Stimulated activated CD8-positive, alpha-beta memory T cell treated with anti-CD3 and anti-CD28 coated beads, Interleukin-15, amount 100 ng/mL, for 1 hour (primary cell): ENCODE measurements around the gene IRGQ.
"Not testable (repeated sequence)": the region's sequence is repeated elsewhere in the genome, so short reads cannot be mapped to it uniquely, and the experiment has no call there.

ENCODE experiments used
- DNase-seq: peaks from one replicate; pipeline ENCODE4 v3.0.0-alpha.2; 2020; ENCODE audit warnings: low read depth

IRGQ gene

DNA sequence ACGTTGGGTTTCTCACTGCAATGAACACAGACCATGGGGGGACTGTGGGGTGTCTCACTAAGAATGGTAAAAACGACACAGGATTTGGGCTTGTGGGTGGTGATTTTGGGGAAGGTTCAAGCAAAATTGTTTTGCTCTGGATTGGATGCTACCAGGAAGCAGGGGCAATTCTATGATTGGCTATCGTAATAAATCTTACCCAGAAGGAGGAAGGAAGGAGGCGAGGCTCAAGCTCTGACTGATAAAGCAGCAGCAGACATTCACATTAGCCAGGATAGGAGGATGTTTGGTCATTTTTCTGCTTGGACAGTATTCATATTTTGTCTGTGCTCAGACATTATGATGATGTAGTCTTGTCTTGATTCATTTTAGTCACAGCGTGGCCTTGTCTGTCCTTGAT, 1.9 kb upstream of the IRGQ start:
- no peak for DNase-seq

DNA sequence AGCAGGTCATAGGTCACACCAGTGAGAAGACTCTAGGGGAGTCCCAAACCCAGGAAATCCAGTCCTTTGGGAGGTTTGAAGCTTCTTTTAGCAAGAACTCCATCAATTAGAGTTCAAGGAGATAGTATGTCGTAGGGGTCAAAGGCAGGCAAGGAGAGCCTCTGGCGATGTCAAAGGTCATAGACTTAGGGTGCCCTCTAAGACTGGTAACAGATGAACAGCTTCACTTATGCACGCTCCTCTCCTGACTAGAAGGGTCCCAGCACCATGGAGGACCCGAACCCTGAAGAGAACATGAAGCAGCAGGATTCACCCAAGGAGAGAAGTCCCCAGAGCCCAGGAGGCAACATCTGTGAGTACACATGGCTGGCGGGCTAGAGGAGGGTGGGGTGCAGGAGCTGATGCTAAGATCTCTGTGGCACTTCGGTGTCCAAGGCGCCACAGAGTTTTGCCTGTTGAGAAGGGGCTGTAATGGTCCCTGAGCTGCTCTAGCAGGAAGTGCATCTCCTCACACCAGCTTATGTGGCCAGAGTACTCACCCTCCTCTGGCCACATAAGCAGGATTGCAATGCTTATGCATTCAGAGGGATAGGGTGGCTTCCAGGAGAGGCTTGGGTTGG, 1.0 kb upstream of the IRGQ start:
- DNase-seq: no peak

DNA sequence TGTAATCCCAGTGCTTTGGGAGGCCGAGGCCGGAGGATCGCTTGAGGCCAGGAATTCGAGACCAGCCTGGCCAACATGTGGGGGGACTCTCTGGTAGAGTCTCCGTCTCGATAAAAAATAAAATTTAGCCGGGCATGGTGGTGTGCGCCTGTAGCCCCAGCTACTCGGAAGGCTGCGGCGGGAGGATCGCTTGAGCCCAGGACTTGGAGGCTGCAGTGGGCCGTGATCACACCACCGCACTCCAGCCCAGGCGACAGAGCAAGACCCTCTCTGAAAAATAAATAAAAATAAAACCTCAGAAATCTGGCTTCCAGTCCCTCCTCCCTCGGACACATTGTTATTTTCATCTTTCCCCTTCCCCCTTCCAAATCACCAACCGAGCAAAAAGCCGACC, 332 bp downstream of the IRGQ start:
- no peak for DNase-seq

DNA sequence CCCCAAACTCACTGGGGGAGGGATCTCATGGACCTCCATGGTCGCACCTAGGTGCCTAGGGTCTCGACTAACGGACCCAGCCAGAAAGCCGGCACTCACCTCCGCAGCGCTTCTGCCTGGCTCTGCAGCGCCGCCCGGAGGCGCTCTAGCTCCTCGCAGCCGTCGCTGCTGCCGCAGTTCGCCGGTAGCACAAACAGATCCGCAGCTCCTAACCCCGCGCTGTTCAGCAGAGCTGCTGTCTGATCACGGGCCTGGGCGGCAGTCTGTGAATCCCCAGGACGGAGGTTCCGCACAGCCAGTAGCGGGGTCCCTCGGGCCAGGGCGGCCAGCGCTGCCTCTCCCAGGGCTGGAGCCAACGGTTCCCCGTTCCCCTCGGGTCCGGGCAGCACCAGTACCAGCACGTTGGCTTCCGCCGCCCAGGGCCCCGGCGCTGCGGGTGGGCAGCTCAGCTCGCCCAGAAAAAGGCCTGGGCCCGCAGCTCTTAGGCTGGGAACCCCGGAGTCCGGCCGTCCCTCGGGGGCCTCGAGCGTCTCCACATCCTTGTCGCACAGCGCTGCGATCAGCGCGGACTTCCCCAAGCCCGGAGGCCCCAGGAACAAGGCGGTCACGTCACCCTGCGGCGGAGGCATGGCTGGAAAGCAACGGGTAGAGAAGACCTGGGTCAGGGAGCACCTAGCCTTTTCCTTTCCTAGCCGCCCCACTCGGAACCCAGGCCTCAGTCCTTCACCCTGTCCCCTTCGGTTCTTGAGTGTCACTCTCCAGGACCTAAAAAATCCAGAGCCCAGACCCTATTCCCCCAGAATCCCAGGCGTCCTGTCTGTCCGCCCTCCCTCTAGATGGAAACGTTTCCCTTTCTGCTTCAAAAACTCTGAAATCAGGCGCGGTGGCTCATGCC, 977 bp downstream of the IRGQ start:
- DNase-seq: peak; percentile 32

DNA sequence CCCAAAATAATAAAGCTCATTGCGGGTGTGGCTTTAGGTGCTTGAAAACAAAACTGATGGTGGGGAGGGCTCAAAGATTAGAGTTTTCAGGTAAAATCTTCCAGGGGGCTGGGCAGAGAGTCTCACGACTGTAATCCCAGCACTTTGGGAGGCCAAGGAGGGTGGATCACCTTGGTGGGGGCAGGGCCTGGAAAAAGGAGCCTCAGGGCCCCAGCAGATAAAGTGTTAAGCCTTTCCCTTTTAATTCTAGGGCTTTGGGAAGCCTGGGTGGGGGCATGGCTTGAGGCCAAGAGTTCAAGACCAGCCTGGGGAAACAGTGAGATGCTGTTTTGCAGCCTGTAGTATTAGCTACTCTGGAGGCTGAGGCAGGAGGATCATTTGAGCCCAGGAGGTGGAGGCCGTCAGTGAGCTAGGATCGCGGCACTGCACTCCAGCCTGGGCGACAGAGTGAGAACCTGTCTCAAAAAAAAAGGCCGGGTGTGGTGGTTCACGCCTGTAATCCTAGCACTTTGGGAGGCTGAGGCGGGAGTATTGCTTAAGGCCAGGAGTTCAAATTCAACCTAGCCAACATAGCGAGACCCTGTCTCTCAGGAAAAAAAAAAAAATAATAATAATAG, 1.7 kb downstream of the IRGQ start:
- no peak for DNase-seq

DNA sequence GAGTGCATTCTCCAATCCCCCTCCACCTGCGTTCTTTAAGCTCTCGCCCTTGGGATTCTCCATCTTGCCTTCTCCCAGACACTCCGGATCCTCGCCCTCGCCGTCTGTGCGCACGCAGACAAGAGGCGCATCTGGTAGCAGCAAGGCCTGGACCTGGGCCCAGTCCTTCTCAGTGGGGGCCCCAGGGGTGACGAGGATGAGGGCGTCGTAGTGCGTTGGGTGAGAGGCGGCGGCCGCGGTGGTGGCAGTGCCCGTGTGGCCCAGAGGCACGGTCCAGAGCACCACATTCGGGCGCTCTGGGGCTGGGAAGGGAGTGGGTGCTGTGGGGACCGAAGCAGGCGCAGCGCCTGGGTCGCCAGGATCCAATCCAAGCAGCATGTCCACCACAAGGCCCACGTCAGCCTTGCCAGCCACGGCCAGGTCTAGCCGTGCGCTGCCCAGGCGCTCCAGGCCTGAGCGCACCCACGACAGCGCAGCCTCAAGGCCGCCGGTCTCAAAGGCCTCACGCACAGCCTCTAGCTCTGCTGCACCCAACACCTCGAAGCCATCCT, 3.1 kb downstream of the IRGQ start:
- DNase-seq: no peak

DNA sequence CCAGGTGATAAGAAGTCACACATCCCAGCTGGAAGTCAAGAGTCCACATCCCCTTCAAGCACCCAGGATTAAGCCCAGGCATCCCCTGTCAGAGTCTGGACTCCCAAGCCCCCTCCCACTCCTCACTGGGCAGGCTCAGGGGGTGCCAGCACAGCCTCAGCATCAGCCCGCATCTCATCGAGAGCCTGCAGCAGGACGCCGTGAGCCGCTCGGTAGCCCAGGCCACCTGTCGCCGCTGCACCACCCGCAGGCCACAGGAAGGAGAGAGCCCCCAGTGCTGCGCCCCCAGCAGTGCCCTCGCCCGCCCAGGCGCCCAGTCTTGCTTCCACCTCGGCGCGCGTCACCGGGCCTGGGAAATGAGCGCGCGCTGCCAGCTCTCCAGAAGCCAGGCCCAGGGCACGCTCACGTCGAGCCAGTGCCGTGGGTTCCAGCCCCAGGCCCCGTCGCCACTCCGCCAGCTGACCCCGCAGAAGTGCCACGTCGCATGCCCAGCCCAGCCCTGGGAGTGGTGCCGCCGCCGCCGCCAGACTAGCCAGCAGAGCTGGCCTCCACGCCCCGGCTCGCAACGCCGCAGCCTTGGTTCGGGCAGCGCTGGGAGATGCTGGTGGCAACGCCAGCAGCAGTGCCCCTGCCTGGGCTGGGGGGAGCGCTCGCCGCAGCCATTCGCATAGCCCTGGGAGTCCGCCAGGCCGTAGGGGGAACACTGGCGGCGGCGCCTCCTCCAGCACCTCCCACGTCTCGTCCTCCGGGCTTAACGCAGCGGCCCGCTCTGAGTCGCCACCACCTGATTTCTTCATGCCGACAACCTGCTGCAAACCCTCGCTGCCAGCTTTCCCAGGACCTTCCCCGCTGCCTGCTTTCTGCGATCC, 3.8 kb downstream of the IRGQ start:
- DNase-seq: no peak

DNA sequence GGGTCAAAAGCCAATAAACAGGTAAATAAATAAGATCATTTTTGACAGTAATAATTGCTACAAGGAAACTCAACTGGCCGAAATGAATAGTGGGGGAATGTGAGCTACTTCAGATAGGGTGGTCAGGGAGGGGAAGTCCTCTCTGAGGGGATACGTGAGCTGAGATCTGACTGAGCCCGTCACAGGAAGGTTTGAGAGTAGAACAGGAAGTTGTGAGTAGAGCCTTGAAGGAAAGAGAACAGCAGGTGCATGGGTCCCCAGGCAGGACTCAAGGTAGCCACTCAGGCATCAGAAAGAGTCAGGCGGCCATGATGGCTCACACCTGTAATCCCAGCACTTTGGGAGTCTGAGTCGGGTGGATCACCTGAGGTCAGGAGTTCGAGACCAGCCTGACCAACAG, 6.3 kb downstream of the IRGQ start:
- no peak for DNase-seq

DNA sequence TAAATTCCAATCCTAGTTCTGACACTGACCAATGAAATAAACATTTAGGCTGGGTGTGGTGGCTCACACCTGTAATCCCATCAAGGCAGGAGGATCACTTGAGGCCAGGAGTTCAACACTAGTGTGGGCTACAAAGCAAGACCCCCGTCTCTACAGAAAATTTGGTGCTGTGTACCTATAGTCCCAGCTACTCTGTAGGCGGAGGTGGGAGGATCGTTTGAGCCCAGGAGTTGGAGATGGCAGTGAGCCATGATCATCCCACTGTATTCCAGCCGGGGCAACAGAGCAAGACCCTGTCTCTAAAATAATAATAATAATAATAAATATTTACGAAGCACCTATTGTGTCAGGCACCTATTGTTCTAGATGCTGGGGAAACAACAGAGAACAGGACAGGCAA, 6.7 kb downstream of the IRGQ start:
- no peak for DNase-seq

DNA sequence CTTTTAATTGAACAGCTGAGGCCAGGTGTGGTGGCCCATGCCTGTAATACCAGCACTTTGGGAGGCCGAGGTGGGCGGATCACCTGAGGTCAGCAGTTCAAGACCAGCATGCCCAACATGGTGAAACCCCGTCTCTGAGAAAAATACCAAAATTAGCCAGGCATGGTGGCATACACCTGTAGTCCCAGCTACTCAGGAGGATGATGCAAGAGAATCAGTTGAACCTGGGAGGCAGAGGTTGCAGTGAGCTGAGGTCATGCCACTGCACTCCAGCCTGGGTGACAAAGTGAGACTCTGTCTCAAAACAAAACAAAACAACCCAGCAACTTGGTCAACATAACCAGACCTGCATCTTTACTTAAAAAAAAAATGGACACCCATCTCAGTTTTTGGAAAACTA, 8.9 kb downstream of the IRGQ start:
- DNase-seq: not testable (repeated sequence)

DNA sequence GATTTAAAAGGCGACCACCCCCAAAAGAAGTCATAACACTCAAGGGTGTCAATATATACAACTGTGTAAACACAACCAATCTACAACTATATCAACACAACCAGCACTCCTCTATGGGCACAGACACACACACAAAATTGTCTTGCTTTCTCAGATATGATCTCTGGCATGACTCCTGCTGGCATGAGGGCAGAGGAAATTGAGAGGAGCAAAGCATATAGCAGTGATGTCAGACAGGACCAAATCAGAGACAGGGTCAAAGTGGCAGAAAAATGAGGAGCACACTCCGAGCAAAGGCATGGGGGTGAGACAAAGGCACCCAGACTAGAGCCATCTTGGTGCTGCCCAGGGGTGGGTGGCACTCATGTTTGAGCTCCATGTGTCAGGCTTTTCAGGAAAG, 9.6 kb downstream of the IRGQ start:
- DNase-seq: no peak

DNA sequence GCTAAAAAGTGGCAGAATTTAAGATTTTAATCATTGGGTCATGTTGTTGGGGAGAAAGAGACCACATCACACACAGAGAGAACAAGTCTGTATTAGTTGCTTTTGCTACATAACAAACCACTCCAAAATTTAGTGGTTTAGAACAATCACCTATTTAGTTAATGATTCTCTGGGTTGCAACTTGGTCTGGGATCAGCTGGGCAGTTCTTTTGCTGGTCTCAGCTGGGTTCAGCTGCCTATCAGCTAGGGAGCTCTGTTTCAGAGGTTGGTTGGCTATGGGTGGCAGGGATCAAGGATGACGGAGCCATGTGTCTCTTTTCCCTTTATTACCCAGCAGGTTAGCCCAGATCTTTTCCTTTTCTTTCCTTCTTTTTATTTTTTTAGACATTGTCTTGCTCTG, 11.4 kb downstream of the IRGQ start:
- no peak for DNase-seq

DNA sequence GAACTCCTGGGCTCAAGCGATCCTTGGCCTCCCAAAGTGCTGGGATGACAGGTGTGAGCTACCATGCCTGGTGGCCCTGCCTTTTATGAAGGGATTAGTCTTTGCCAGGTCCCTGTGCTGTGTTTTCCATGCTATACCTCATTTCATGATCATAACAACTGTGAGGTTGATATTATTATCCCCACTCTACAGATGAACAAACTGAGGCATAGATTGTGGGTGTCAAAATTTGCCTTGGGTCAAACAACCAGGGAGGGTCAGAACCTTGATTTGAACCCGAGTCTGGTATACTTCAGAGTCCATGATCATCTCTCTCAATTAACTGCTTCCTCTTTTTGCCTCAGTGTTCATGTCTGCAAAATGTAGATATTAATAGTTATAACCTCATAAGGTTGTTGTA, 13.4 kb downstream of the IRGQ start:
- no peak for DNase-seq

DNA sequence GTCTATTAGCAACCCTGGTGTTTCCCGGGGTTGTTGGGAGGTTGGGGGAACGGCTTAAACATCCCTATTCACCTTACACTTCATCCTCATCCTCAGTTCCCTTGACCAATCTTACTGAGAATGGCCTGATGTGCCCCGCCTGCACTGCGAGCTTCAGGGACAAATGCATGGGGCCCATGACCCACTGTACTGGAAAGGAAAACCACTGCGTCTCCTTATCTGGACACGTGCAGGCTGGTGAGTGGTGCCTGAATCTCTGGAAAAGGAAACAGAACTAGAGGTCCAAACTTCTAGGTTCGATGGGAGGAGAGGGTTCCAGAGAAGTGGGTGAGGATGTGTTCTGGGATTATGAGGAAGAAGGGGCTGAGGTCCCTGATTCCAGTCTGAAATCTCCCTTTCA, 14.5 kb downstream of the IRGQ start:
- DNase-seq: no peak

DNA sequence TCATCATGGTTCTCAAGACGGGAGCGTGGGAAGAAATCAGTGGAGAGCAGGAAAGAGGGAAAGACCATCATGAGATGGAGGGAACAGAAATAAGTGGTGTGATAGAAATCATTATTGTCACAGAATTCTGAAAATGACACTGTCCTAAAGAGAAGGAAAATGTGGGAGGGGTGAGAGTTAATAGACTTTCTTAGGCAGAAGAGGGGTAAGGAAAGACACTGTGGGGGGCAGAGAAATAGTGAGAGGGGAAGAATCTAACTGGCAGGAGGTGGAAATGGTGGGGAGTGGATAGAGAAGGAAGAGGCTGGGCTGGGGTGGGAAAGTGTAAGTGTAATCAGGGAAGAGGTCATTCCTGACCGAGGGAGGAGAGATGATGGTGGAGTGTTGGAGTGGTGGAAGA, 17.1 kb downstream of the IRGQ start:
- DNase-seq: no peak

DNA sequence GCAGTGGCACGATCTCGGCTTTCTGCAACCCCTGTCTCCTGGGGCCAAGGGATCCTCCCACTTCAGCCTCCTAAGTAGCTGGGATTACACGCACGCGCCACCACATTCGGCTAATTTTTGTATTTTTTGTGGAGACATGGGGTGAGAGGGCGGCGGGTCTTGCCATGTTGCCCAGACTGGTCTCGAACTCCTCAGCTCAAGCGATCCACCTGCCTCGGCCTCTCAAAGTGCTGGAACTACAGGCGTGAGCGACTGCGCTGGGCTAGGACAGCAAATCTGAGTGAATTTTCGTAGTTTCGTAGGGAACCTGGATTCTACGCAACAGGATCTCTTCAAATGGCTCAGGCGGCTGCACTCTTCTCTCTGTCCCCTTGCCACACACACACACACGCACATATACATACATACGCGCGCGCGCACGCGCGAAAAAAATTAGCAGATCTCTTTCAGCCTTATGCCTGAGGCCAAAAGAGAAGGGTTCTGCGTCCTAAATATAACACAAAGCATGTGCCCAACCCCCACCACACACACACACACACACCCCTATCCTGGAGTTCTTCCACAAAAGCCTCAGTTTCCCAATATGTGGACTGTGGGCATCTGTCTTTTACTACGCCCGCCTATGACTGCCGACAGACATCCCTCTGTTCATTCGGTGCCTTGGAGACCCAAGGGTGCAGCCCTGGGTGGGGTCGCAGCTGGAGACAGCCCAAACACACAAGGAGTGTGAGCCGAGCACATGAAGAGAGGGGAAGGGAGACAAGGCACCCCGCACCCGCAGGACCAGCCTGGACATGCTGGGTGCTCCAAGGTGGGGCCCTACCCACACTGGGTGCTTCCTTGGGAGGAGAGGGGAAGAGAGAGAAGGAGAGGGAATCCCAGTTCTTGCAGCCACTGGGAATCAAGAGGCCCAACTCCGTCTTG, 19.7 kb downstream of the IRGQ start:
- no peak for DNase-seq

DNA sequence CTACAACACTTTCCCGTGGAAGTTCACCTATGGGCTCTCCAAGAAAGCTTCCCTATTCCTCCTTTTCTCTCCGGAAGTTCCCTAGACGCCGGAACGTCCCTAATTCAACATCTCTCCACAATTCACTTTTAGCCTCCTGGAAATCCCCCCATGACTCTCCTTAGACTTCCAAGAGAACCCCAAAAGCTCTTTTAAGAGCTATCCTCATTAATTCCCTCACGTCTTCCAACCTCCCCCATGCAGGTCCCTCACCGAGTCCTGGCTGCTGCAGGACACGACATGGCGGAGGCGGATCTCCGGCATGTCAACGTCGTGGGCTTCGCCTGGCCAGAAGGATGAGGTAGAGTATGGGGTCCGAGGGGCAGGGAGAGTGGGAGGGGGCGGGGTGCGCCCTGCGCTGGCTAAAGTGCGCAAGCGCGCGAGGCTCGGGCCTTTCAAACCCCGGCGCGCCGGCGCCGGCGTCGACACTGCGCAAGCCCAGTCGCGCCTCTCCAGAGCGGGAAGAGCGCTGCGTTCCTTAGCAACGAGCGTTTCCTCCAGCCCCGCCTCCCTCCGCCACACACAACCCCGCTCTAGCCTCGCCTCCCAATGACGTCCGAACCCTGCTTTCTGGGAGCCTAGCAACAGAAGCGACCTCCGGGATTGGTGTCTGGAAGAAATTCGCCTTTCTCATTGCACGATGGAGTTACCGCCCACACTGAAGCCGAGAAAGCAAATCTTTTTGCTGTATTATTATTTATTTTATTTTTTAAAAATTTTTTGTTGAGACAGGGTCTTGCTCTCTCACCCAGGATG, 20.6 kb downstream of the IRGQ start, which contains the start of the genes PINLYP and XRCC1:
TSS of gene PINLYP (plus strand) at position 646 of the 795 bp plus-strand sequence. CDS start 1,391 bp downstream, outside the sequence.
TSS of gene XRCC1 (minus strand) at position 372 of the 795 bp plus-strand sequence. CDS start at position 303, 69 bp downstream.
- peak; percentile 91 for DNase-seq

DNA sequence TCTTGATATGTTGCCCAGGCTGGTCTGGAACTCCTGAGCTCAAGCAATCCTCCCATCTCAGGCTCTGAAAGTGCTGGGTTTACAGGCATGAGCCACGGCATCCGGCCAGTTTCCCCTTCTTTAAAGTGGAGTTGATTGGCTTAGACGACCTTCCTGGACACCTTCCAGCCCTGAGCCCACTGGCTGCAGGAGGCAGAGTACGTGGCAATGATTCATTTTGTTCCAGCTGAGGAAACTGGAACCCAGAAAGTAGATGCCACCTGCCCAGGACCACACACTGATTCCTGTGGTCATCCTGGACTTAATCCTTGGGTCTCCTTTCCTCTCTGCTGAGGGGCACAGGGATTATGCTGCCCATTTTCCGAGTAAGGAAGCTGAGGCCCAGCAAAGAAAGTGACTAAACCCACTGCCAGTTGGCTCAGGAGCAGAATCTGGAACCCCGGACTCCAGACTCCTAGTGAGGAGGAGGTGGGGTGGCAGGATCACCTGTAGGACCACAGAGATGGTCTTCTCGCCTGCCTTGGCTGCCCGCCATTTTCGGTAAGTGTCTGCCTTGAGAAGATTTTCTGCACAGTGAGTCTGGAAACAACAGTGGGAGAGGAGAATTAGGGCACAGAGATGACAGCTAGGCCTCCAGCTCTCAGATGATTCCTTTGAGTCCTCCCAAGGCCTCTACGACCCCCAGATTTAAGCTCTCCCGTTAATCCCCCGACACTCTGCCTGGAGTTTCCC, 21.3 kb downstream of the IRGQ start:
- no peak for DNase-seq

DNA sequence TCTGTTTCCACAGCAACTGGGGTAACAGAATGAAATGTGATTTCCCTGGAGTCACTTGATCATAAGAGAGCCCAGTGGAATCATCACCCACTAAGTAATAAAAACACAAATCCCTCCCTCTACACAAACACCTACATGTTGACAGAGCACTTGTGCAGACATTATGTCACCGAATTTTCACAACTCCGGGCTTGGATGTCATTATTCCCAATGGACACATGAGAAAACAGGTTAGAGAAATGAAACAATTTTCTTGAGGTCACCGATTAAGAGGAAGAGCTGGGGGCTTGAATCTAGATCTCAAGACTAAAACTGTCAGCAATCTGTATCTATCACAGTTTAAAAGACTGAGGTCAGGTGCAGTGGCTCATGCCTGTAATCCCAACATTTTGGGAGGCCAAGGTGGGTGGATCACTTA, 23.8 kb downstream of the IRGQ start:
- DNase-seq: no peak
